HG03095 (cell line): ENCODE data around the gene TPD52L1.
"Not testable (repeated sequence)": the region's sequence is repeated elsewhere in the genome, so short reads cannot be mapped to it uniquely, and the experiment has no call there.

Source experiments
- ATAC-seq: cut with Tn5 transposase; IDR thresholded peaks from one replicate; pipeline ENCODE4 v1.9.1; 2021; ENCODE audit warnings: moderate library complexity; ENCODE audit not compliant: unreplicated experiment

Gene TPD52L1

DNA sequence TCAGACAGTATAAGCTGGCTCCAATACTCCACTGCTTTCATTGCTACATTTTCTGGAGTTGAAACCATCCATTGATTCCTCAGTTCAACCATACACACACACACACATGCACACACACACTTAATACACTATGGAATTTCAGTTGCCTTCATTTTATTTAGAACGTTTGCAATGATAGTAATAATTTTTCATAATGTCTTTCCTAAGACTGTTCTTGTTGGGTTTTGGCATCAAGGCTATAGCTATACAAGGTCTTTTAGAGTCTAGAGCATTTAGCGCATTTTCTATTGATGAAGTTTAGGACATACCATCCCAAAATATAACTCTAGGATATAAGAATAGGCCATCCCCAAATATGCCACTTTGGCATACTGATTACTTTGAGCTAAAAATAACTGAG, 15.5 kb upstream of the TPD52L1 start:
- no peak for ATAC-seq

DNA sequence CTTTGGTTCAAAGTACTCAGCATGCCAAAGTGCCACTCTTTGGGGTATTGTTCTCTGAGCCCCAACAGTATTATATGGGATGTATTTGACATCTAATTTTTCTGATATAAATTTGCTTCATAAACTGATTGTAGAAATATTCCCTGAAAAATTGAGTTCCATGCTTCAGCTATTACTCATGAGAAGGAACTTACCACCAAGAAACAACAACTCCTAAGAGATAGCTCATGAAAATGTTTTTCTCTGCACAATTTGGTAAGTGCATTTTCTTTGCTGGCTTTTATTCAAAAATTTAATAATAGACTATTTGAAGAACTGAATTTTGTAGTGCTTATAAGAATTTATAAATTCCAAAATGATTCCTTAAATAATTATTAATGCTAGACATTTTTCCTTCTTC, 12.8 kb upstream of the TPD52L1 start:
- ATAC-seq, result no peak

DNA sequence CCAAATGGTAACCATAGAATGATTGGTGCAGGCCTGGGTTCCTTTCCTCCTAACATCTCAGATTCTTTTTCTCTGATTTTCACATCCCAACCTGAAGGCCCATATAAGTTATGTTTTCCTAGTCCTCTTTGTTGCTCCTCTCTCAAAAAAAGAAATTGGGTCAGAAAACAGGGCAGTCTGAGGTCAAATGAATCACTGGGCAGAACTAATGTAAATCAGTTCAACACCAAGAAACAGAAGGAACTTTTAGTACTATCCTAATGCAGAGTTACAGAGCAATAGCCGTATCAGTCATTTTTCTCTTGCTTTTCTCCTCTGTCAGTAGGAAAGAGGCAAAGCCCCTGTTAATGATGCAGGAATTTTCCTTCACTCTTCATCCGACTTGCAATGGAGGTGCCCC, 11.0 kb upstream of the TPD52L1 start:
- ATAC-seq, result no peak

DNA sequence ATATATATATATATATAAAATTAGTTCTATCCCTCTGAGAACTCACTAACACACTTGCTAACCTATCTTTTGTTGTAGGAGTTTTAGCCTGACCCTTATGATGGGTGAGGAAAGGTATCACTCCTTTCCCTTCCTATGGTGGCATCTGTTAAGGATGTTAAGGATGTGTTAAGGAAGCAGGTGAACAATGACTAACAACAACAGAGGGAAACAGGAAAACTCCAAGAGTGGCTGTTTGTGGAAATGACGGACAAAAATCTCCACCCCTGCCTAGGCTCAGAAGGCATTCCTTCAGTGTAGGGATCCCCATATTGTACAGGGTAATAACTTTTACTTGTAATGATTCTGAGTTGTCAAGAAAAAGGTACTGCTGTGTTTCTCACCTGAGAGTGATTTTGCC, 8.8 kb upstream of the TPD52L1 start:
- no peak for ATAC-seq

DNA sequence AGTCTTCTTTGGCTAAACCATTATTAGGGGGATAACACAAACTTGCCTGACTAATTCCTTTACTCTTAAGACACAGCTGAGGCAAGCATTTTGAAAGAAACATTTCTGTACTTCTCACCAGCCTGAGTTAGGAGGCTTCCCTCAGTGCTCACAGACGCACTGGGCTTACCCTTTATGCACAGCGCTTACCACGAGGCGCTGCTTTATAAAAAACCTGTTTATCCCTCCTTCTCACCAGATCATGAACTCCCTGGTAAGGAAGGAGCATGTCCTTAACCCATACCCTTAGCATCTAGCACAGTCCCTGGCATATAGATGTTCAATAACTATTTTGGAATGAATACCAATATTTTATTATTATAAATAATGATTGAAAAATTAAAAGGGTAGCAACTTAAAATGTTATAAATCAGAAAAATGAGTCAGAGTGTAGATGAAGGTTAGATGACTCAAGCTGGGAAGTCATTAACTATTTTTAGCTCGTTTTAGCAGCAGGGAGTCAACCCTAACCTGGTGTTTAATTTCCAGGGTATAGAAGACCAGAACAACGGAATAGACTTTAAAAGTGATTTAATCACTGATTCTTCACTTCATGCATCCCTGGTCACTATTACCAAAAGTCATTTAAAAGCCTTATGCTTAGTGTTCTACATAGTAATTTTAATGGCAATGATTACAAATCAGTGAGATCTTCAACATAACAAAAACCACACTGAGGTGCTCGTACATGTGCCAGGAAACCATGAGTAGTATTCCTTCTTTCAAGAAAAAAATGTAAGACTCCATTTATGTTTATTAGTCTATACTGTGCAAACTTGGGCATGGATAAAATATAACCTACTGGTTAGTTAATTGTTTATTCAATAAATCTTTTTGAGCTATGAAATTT, 4.1 kb upstream of the TPD52L1 start:
- ATAC-seq, result no peak

DNA sequence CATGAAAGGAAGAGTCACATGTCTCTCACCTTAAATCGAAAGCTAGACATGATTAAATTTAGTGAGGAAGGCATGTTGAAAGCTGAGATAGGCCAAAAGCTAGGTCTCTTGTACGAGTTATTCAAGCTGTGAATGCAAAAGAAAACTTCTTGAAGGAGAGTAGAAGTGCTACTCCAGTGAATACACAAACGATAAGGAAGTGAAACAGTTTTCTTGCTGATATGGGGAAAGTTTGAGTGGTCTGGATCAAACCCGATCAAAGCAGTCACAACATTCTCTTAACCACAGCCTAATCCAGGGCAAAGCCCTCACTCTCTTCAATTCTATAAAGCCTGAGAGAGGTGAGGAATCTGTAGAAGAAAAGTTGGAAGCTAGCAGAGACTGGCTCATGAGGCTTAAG, 1.9 kb upstream of the TPD52L1 start:
- ATAC-seq, result no peak

DNA sequence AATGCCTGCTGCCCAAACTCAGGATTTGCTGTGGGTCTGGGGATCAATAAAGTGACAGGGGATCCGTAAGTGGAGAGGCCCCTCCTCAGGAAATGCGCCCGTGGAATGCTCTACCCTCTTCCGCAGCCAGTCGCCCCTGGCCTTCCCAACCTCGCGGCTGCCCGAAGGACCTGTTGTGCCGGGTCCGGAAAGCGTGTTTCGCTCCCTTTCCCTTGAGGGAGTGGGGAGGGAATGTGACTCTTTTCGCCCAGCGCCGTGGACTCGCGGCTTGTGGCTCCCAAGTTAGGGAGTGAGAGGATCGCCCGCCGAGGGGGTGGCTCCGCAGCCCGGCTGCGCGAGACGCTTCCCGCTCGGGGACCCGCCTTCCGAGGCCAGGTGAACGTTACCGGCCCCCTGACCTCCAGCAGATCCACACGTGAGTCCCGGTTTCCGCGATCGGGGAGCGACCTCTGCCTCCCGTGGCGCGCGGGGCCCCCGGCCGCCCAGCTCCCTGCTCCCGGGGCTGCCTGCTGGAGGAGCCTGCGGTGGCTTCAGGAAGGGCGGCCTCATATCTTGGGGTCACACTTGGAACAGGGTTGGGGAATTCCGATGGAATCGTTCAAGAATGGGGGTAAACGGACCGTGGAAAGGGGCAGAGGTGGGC, 666 bp downstream of the TPD52L1 start:
- no peak for ATAC-seq

DNA sequence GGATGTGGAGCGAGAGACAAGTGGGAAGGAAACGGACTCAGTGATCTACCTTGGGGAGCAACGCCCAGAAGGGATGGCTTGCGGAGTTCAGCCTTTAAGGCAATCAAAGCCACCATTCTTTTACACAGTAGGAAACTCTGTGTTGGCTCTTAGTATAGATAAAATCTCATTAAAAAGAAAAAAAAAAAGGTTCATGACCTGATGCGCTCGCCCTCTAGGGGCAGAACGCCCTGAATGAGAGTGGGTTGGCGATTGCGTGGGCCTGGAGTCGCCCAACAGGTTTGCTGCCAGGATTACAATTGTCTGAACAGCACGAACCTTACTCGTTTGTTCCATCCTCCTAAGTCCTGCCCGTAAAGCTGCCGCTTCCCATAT, 1.2 kb downstream of the TPD52L1 start:
- ATAC-seq, result no peak

DNA sequence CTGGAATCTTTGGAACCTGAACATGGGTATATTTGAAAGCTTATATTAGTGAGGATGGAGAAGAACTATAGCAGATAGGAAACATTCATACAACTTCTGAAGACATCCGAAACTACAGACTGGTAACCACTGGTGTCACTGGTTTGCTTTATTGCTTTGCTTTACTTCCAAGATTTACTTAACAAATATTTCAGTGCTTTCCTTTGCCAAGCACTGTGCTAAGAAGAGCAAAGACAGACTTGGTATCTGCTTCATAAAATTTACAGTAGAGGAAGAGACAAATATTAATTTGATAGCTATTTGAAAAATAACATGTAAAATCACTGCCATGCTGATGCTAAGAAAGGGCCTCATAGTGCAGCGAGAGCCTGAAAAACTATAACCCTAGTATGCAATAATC, 1.8 kb downstream of the TPD52L1 start:
- no peak for ATAC-seq

DNA sequence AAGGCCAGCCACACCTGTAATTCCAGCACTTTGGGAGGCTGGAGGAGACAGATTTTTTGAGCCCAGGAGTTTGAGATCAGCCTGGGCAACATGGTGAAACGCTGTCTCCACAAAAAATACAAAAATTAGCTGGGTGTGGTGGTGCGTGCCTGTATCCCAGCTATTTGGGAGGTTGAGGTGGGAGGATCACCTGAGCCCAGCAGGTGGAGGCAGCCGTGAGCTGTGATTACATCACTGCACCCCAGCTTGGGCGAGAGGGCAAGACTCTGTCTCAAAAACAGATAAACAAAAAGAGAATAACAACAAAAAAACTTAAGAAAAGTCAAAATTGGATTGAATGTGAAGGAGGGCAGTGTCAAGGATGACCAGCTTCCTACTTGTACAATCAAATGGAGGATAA, 2.9 kb downstream of the TPD52L1 start:
- ATAC-seq, result no peak

DNA sequence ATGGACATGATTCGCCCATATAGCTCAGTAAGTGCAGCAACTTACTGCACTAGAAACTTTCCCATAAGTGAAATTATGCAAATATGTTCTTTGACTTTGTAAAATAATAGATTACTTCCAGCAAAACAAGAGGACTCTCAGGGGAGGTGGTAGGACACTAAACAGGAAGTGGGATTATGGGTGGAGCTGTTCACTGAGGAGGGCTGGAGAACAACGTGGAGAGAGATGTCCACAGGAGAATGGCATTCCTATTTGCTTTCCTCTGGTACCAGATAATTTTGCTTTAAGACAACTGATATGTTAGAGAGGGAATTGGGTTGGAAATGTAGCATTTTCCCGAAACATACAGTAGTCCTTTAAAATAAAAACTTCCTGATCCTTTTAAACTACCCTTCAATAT, 3.7 kb downstream of the TPD52L1 start:
- ATAC-seq, result no peak

DNA sequence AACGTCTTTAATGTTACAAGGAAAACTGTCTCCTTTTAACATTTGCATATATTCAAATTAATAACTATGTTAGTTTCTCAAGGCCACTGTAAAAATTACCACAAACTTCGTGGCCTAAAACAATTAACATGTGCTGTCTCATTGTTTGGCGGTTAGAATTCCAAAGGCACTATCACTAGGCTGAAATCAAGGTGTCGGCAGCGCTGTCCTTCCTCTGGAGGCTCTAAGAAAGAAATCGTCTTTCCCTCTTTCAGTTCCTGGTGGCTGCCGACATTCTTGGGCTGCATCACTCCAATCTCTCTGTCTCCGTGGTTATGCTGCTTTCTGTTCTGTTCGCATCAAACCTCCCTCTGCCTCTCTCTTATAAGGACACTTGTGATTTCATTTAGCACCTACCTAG, 4.2 kb downstream of the TPD52L1 start:
- ATAC-seq, result no peak

DNA sequence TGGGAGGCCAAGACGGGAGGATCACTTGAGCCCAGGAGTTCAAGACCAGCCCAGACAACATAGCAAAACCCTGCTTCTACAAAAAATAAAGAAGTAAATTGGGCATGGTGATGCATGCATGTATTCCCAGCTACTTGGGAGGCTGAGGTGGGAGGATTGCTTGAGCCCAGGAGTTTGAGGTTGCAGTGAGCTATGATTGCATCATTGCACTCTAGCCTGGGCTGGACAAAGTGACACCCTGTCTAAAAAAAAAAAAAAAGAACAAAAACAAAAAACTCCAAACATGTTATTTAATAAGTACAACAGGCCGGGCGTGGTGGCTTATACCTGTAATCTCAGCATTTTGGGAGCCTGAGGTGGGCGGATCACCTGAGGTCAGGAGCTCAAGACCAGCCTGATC, 9.8 kb downstream of the TPD52L1 start:
- ATAC-seq, result not testable (repeated sequence)

DNA sequence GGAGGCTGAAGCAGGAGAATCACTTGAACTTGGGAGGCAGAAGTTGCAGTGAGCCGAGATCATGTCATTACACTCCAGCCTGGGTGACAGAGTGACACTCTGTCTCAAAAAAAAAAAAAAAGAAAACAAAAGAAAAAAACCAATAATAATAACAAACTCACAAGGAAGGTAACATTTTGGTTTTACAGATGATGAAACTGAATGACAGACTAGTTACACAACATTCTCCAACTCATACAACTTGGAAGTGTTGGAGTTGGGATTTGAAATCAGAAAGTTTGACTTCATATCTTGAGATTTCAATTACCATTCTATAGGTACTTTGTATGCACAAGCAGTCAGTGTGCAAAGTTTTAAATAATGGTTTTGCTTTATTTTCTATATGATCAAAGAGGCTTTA, 10.2 kb downstream of the TPD52L1 start:
- no peak for ATAC-seq

DNA sequence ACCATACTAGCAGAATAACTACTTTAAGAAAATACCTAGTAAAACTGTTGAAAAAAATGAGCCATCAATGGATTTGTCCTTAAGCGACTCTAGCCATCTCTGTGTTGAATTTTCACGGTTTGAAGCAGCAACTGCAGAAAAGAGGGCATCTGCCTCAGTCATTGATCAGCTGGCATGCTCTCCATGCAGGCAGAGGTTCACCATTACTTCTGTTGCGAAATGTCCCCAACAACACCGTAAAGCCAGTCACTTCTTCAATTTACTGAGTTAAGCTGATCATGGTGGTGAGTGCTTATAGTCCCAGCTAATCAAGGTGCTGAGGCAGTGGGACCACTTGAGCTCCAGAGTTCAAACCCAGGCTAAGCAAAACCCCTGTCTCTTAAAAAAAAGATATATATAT, 11.1 kb downstream of the TPD52L1 start:
- no peak for ATAC-seq

DNA sequence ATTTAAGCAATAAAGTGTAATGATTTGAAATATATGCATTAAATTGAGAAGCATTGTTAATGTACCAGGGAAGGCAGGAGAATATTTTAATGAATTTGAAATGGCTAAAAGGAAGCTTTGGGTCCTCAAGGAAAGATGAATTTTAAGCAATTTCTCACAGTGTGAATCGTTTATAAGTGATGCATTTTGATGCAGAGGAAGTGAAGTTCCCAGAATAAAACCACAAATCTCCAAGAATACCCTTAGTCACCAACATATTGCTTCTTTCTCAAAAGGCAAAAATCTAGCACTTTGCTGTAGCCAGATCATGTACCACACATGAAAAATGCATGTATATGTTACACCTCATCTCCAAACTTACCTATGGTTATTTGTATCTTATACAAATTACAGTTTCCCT, 11.7 kb downstream of the TPD52L1 start:
- no peak for ATAC-seq

DNA sequence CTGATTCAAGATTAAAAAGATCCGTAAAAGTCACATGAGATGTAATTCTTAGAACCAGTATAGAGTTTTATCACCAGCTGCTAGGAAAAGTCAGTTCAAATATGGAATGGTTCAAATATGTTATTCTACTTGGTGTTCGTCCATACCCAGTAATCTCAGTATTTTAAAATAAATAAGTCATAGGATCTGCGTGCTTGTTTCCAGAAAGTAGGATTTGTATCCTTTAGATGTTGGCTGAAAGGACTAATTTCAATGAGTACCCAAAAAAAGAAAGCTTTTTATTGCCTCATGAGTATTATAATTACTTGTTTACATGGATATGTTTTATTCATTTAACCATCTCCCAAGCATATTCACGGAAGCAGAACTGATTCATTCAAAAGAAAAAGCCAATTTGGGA, 12.2 kb downstream of the TPD52L1 start:
- ATAC-seq, result no peak

DNA sequence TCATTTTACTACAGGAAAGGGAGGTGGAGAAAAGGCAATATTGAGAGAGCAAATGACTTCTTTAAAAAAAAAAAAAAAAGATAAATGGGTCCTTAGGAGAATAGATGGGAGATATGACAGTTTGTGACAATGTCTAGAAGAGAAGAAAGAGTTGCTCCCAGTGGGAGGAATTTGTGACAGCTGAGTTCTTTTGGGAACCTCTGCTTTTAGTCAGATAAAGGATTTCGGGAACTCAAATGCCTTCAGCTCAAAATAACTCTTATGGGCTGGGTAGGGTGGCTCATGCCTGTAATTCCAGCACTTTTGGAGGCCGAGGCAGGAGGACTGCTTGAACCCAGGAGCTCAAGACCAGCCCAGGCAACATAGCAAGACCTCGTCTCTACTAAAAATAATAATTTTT, 13.1 kb downstream of the TPD52L1 start:
- ATAC-seq, result no peak

DNA sequence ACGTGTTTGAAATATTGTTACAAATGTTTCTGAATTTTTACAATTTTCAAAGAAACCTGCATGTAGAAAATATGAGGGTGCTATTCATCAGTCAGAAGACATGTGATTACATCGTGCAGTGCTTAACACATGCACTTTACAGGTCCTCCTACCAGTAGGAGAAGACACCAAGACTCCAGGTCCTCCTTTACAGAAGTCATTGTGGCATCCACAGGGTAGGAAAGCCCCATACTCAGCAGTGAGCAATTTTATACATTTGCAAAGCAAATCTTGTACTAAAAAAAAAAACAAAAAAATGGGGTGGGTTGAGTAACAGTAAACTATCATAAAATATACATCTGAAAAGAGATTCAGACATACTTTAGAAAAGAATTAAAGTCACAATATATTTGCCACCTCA, 14.0 kb downstream of the TPD52L1 start:
- no peak for ATAC-seq

DNA sequence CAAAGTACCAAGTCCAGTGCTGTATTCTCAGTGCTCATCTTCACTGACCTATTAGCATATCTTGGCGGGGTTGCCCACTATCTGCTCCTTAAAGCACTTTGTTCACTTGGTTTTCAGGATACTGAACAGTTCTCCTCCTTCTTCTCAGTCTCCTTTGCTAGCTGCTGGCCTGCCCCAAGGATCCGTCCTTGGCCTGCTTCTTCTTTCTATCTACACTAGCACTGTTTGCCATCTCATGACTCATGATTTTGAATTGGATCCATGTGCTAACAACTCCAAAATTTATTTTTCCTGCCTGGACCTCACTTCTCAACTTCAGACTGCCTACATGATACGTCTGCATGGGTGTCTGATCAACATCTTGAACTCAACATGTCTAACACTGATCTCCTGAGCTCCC, 15.5 kb downstream of the TPD52L1 start:
- ATAC-seq, result no peak

DNA sequence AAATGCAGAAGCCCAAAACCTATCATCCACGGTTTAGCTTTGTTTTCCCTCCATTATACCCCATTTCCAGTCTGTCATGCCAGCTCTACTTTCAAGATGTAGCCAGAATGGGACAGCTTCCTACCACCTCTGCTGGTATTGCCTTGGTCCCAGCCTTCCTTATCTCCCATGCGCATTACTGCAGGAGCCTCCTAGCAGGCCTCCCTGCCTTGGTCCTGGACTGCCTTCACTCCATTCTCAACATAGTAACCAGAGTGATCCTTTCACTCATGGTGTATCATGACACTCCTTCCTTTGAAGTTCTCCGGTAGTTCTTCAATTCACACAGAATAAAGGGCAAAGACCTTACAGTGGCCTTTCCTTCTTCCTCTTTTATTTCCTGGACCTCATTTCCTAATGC, 15.9 kb downstream of the TPD52L1 start:
- ATAC-seq, result no peak

DNA sequence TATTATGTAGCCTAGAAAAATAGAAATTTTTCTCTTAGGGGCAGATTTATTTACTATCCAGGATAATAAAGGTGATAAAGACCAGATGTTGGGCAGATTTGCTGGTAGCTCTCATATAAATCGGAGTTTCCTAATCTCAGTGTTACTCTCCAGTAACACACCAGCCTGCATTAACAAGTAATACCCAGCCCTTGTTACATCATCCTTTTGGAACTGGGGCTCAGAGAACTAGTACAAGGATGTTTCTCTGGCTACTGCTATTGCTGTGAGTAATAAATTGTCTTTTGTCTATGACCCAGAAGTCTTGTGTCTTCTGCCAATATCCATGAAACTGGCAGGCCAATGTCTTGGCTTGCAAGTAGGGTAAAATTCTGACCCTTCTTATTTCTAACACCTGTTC, 16.8 kb downstream of the TPD52L1 start:
- no peak for ATAC-seq
